Natural killer cell (primary cell): Measurements from ENCODE around the gene PPP1R14B. TPM values are rescaled to one million over a fixed set of nuclear protein-coding genes. Genes with fewer than 3 reads are reported as not detected.

ENCODE experiments used
- ATAC-seq, 3 donors: fragments of 150-1000 bp in 2 of 3; fragments of 200-7000 bp in 1 of 3; cut with Tn5 transposase; 1 replicate in 1 of 3; 2 replicates in 2 of 3; pipeline ENCODE4 v1.10.0; 2021; ENCODE audit warnings: mild to moderate bottlenecking in 2 of 3, moderate library complexity in 2 of 3
- DNase-seq, 2 donors: peaks; one replicate each; pipeline versions ENCODE4 v3.0.0 to v3.0.0-alpha.2; 2013 to 2021; ENCODE audit warnings: mixed read lengths in 1 of 2
- H3K27ac ChIP-seq: one replicate; pipeline ENCODE4 v1.5.1; 2013; ENCODE audit warnings: mild to moderate bottlenecking, low read length
- H3K27me3 ChIP-seq: one replicate; pipeline ENCODE4 v1.6.1; 2013; ENCODE audit warnings: low read length; ENCODE audit not compliant: control insufficient read depth, insufficient read depth
- H3K36me3 ChIP-seq: one replicate; pipeline ENCODE4 v1.6.1; 2013; ENCODE audit warnings: low read length; ENCODE audit not compliant: control insufficient read depth, insufficient read depth
- H3K4me1 ChIP-seq: one replicate; pipeline ENCODE4 v1.6.1; 2013; ENCODE audit warnings: low read length; ENCODE audit not compliant: control insufficient read depth, insufficient read depth
- H3K4me3 ChIP-seq: one replicate; pipeline ENCODE4 v1.5.1; 2013; ENCODE audit warnings: low read length
- H3K9me3 ChIP-seq: one replicate; pipeline ENCODE4 v1.6.1; 2013; ENCODE audit warnings: low read length; ENCODE audit not compliant: control insufficient read depth, insufficient read depth
- H3K27ac Mint-ChIP-seq, 2 donors: one replicate each; pipeline ENCODE4 v1.8.0; 2022; ENCODE audit warnings: mild to moderate bottlenecking in 2 of 2, mixed read lengths in 2 of 2, moderate library complexity in 1 of 2
- H3K27me3 Mint-ChIP-seq, 2 donors: one replicate each; pipeline ENCODE4 v1.8.0; 2022; ENCODE audit warnings: low read depth in 2 of 2, mixed read lengths in 2 of 2
- H3K36me3 Mint-ChIP-seq: one replicate; pipeline ENCODE4 v1.8.0; 2022; ENCODE audit warnings: mixed read lengths
- H3K4me1 Mint-ChIP-seq, 2 donors: one replicate each; pipeline ENCODE4 v1.8.0; 2022; ENCODE audit warnings: mixed read lengths in 2 of 2
- H3K4me3 Mint-ChIP-seq: one replicate; pipeline ENCODE4 v1.8.0; 2022; ENCODE audit warnings: mild to moderate bottlenecking, moderate library complexity, mixed read lengths
- H3K9me3 Mint-ChIP-seq, 2 donors: one replicate each; pipeline ENCODE4 v1.8.0; 2022; ENCODE audit warnings: mixed read lengths in 2 of 2
- CTCF ChIP-seq: fragments of 200-600 bp; IDR thresholded peaks from one replicate; pipeline ENCODE4 v1.8.0; 2022; ENCODE audit warnings: antibody characterized with exemption
- WGBS: methylation state at CpG from one replicate; pipeline ENCODE4 v1.1.7; 2013; ENCODE audit warnings: missing lambda C conversion rate; ENCODE audit not compliant: insufficient coverage; 5-methylcytosine and 5-hydroxymethylcytosine counted together
- intact Hi-C: fragments of 100-400 bp; cut with micrococcal nuclease; formaldehyde crosslinking; loops from one replicate; pipeline ENCODE4 v1.14.2; 2022
- total RNA-seq, 4 donors: library from RNA; stranded (reverse); fragments of 120-200 nt in 1 of 4; gene quantifications; one replicate each; pipeline versions ENCODE4 v1.2.3 to v1.2.4, GENCODE V29; 2013 to 2022

PPP1R14B gene
- total RNA-seq, 3 donors from 2014 or later (not counting 1 experiment from before 2014, with no cell fraction given) = 16.9 to 21.3 (median 21.0) TPM

GRCh38 chr11:64225608-64226506, 20.9 kb downstream of the PPP1R14B start, which contains the start of the genes NUDT22 and TRPT1:
TSS of gene NUDT22 (plus strand) at chr11:64226274. CDS start at chr11:64226653, 379 bp downstream.
TSS of gene TRPT1 (minus strand) at chr11:64226186. CDS start at chr11:64225860, 326 bp downstream.
- no peaks in the 10 kb centered on the region for H3K36me3 Mint-ChIP-seq
- peaks cover 24 to 52% of the 10 kb centered on the region in 2 donors for H3K4me1 Mint-ChIP-seq
- H3K4me3 ChIP-seq = peak within 1 kb of the TSS; percentile 74
- DNase-seq = peak; percentile 93 to 94
- WGBS = under 1% methylated on average over 53 of the region's 54 CpGs
- intact Hi-C loops = no loop called here
- H3K4me3 Mint-ChIP-seq = peak within 1 kb of the TSS; percentile 88
- peak; percentile 62 for TF ChIP-seq CTCF
- no peaks in the 10 kb centered on the region for H3K9me3 ChIP-seq
- H3K36me3 ChIP-seq = peaks cover 23% of the 10 kb centered on the region
- peaks cover 48% of the 10 kb centered on the region for H3K4me1 ChIP-seq
- no peaks in the 10 kb centered on the region for H3K27me3 Mint-ChIP-seq
- peak; percentile 68 to 84 (median 76) for ATAC-seq
- peak within 1 kb of the TSS; percentile 67 for H3K27ac ChIP-seq
- H3K27me3 ChIP-seq = no peaks in the 10 kb centered on the region
- no peaks in the 10 kb centered on the region for H3K9me3 Mint-ChIP-seq
- peak within 1 kb of the TSS; percentile 82 to 85 for H3K27ac Mint-ChIP-seq

- H3K4me1 ChIP-seq = peaks cover 42% of the 10 kb centered on the region
- TF ChIP-seq CTCF = no peak
- intact Hi-C loops = no loop called here
These were observed 21.7 kb downstream of the PPP1R14B start for GRCh38 chr11:64224891-64225607.

GRCh38 chr11:64224151-64224890, 22.4 kb downstream of the PPP1R14B start:
- Mint-ChIP-seq H3K4me3 (peak overlapping the region; percentile 88), H3K27me3 (no peaks in the 10 kb centered on the region), H3K27ac (peak overlapping the region; percentile 18 to 85), H3K4me1 (peaks cover 16 to 40% of the 10 kb centered on the region in 2 donors), H3K9me3 (no peaks in the 10 kb centered on the region), H3K36me3 (no peaks in the 10 kb centered on the region)
- H3K27ac ChIP-seq = no peak overlapping the region
- no peak for ATAC-seq
- no peaks in the 10 kb centered on the region for H3K9me3 ChIP-seq
- no peak for TF ChIP-seq CTCF
- H3K36me3 ChIP-seq = peaks cover 38% of the 10 kb centered on the region
- WGBS = 94% methylated on average over 17 of the region's 17 CpGs
- H3K4me3 ChIP-seq = no peak overlapping the region
- H3K27me3 ChIP-seq = no peaks in the 10 kb centered on the region
- peaks cover 36% of the 10 kb centered on the region for H3K4me1 ChIP-seq
- no peak for DNase-seq
- intact Hi-C loops = no loop called here

More at GRCh38 chr11:64224891-64225607, 21.7 kb downstream of the PPP1R14B start:
- H3K9me3 ChIP-seq = no peaks in the 10 kb centered on the region
- H3K27ac Mint-ChIP-seq = peak overlapping the region; percentile 82 to 85
- H3K4me1 Mint-ChIP-seq = peaks cover 21 to 47% of the 10 kb centered on the region in 2 donors
- no peaks in the 10 kb centered on the region for H3K27me3 ChIP-seq
- WGBS = 74% methylated on average over 22 of the region's 22 CpGs
- H3K27me3 Mint-ChIP-seq = no peaks in the 10 kb centered on the region
- H3K27ac ChIP-seq = peak overlapping the region; percentile 59
- peak overlapping the region; percentile 88 for H3K4me3 Mint-ChIP-seq
- H3K9me3 Mint-ChIP-seq = no peaks in the 10 kb centered on the region
- H3K4me3 ChIP-seq = peak overlapping the region; percentile 74
- peaks cover 31% of the 10 kb centered on the region for H3K36me3 ChIP-seq
- no peaks in the 10 kb centered on the region for H3K36me3 Mint-ChIP-seq
- DNase-seq = no peak
- ATAC-seq = no peak
